GM06990 (cell line): ENCODE results near the gene IFNA1.

Experiments used
- DNase-seq: peaks from one replicate; pipeline ENCODE4 v3.0.0-alpha.2; 2011; ENCODE audit not compliant: insufficient read length; ENCODE audit errors: extremely low read depth
- H3K27me3 ChIP-seq: replicated peaks from 2 replicates; pipeline ENCODE4 v1.6.0; 2011; ENCODE audit warnings: low read length; ENCODE audit not compliant: control insufficient read depth, insufficient read depth
- H3K36me3 ChIP-seq: 2 replicates; pipeline ENCODE4 v1.5.1; 2011; ENCODE audit warnings: low read length; ENCODE audit not compliant: control insufficient read depth, insufficient read depth
- H3K4me3 ChIP-seq: replicated peaks from 2 replicates; pipeline ENCODE4 v1.5.1; 2011; ENCODE audit warnings: low read depth, mild to moderate bottlenecking, control low read depth, low read length
- TF ChIP-seq, protein P1 (sequence below): IDR thresholded peaks from 2 replicates; pipeline ENCODE4 v1.5.1; 2011; ENCODE audit warnings: low read length, control low read depth, mild to moderate bottlenecking, inconsistent platforms; ENCODE audit not compliant: insufficient read depth, poor library complexity, severe bottlenecking

The IFNA1 gene

GRCh38 chr9:21473236-21473635 lies 33.0 kb downstream of the IFNA1 start:
- no peaks in the 10 kb centered on the region for H3K27me3 ChIP-seq
- TF ChIP-seq, protein P1, sequence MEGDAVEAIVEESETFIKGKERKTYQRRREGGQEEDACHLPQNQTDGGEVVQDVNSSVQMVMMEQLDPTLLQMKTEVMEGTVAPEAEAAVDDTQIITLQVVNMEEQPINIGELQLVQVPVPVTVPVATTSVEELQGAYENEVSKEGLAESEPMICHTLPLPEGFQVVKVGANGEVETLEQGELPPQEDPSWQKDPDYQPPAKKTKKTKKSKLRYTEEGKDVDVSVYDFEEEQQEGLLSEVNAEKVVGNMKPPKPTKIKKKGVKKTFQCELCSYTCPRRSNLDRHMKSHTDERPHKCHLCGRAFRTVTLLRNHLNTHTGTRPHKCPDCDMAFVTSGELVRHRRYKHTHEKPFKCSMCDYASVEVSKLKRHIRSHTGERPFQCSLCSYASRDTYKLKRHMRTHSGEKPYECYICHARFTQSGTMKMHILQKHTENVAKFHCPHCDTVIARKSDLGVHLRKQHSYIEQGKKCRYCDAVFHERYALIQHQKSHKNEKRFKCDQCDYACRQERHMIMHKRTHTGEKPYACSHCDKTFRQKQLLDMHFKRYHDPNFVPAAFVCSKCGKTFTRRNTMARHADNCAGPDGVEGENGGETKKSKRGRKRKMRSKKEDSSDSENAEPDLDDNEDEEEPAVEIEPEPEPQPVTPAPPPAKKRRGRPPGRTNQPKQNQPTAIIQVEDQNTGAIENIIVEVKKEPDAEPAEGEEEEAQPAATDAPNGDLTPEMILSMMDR: no peak
- H3K4me3 ChIP-seq: no peak overlapping the region
- H3K36me3 ChIP-seq: no peaks in the 10 kb centered on the region
- DNase-seq: no peak

GRCh38 chr9:21477466-21477865 lies 37.2 kb downstream of the IFNA1 start:
- no peak overlapping the region for H3K4me3 ChIP-seq
- 0 out of 2 replicates have a peak, but pooled peaks cover 1% of the 10 kb centered on the region for H3K27me3 ChIP-seq
- DNase-seq: no peak
- TF ChIP-seq, protein P1: no peak
- H3K36me3 ChIP-seq: no peaks in the 10 kb centered on the region

- Histone ChIP-seq H3K27me3 (0 out of 2 replicates have a peak, but pooled peaks cover 1% of the 10 kb centered on the region), H3K36me3 (no peaks in the 10 kb centered on the region), H3K4me3 (no peak overlapping the region)
- TF ChIP-seq, protein P1: no peak
- DNase-seq: no peak
These were observed 39.0 kb downstream of the IFNA1 start for GRCh38 chr9:21479152-21479702.

- Histone ChIP-seq H3K27me3 (0 out of 2 replicates have a peak, but pooled peaks cover 1% of the 10 kb centered on the region), H3K4me3 (no peak overlapping the region), H3K36me3 (no peaks in the 10 kb centered on the region)
- DNase-seq: no peak
- TF ChIP-seq, protein P1: no peak
These were observed 41.3 kb downstream of the IFNA1 start for GRCh38 chr9:21481470-21482056.

DNA sequence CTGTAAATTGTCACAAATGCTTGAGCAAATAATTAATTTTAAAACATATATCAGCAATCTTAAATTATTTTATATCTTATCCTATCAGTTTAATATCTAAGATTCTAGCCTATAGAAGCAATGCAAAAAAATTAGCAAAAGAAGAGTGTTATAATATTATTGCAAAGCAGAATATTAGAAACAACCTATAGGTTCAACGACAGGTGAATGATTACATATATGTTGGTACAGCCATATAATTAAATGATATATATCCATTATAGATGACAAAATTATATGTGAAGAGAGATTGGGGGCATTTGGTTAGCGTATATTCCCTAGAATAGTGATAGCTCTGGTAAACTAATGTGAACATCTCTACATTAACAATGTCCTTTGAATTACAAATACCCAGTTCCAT lies 42.0 kb downstream of the IFNA1 start, which contains the start of gene IFNE:
Gene IFNE, minus strand, starts transcription at position 101 of the 400 bp plus-strand sequence. CDS start 619 bp downstream, outside the sequence.
- Histone ChIP-seq H3K4me3 (no peak within 1 kb of the TSS), H3K27me3 (0 out of 2 replicates have a peak, but pooled peaks cover 1% of the 10 kb centered on the region), H3K36me3 (no peaks in the 10 kb centered on the region)
- DNase-seq: no peak
- TF ChIP-seq, protein P1: no peak
